ENCODE measurements around the gene LRWD1.
"Not testable (repeated sequence)": the region's sequence is repeated elsewhere in the genome, so short reads cannot be mapped to it uniquely, and the experiment has no call there.

Gene LRWD1

DNA sequence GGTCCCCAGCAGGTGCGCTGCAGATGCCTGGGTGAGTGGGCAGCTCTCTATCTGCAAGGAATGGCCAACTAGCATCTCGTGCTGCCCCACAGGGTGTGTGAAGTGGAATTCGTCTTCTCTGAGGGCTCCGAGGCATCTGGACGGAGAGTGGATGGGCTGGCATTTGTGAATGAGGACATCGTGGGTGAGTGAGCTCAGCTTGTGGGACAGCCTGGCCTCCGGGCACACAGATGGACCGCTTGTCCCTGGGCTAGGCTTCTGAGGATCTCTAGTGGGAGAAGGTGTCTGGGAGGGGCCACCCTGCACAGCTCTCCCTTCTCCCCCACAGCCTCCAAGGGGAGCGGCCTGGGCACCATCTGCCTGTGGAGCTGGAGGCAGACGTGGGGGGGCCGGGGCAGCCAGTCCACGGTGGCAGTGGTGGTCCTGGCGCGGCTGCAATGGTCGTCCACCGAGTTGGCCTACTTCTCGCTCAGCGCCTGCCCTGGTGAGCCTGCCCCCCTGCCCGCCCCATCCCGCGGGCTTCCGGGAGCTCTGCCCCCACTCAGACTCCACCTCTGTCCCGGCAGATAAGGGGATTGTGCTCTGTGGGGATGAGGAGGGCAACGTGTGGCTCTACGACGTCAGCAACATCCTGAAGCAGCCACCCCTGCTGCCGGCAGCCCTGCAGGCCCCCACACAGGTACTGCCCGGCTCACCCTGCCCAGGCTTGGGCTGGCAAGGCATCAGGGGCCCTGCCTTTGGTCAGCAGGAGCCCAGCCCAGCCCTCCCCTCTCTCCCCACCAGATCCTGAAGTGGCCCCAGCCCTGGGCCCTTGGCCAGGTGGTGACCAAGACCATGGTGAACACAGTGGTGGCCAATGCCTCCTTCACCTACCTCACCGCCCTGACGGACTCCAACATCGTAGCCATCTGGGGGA is 7.6 kb downstream of the LRWD1 start:
- H3K4me3 ChIP-seq (ENCODE audit: control insufficient read depth, low read depth, low read length) = no peak overlapping the region
- no peak for DNase-seq (ENCODE audit: low read depth)
- TF ChIP-seq, protein P1, sequence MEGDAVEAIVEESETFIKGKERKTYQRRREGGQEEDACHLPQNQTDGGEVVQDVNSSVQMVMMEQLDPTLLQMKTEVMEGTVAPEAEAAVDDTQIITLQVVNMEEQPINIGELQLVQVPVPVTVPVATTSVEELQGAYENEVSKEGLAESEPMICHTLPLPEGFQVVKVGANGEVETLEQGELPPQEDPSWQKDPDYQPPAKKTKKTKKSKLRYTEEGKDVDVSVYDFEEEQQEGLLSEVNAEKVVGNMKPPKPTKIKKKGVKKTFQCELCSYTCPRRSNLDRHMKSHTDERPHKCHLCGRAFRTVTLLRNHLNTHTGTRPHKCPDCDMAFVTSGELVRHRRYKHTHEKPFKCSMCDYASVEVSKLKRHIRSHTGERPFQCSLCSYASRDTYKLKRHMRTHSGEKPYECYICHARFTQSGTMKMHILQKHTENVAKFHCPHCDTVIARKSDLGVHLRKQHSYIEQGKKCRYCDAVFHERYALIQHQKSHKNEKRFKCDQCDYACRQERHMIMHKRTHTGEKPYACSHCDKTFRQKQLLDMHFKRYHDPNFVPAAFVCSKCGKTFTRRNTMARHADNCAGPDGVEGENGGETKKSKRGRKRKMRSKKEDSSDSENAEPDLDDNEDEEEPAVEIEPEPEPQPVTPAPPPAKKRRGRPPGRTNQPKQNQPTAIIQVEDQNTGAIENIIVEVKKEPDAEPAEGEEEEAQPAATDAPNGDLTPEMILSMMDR (IDR thresholded peaks at IDR 0.05; ENCODE audit: control insufficient read depth, insufficient read depth, low read depth, low read length, missing control alignments) = no peak

- TF ChIP-seq, protein P1 (IDR thresholded peaks at IDR 0.05; ENCODE audit: control insufficient read depth, insufficient read depth, low read depth, low read length, missing control alignments) = no peak
- DNase-seq (ENCODE audit: low read depth) = no peak
- no peak overlapping the region for H3K4me3 ChIP-seq (ENCODE audit: control insufficient read depth, low read depth, low read length)
Measured at GRCh38 chr7:102473271-102473991, 8.6 kb downstream of the LRWD1 start.

DNA sequence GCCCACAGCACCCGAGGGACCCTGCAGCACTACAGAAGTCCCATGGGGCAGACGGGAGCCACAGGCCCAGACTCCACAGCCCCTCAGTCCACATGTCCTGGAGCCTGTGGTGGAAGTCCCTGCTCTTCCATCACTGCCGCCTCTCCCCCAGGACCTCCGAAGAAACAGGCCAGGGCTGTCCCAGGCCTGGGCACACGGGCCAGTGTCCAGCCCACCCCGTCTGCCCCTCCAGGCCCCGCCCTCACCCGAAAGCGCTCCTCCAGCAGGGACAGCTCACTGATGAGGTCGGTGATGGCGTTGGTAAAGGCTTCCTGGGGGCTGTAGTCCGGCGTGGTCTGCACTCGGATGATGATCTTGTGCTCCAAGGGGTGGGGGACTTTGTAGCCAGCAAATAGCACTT is 9.3 kb downstream of the LRWD1 start:
- not testable (repeated sequence) for DNase-seq (ENCODE audit: low read depth)

DNA sequence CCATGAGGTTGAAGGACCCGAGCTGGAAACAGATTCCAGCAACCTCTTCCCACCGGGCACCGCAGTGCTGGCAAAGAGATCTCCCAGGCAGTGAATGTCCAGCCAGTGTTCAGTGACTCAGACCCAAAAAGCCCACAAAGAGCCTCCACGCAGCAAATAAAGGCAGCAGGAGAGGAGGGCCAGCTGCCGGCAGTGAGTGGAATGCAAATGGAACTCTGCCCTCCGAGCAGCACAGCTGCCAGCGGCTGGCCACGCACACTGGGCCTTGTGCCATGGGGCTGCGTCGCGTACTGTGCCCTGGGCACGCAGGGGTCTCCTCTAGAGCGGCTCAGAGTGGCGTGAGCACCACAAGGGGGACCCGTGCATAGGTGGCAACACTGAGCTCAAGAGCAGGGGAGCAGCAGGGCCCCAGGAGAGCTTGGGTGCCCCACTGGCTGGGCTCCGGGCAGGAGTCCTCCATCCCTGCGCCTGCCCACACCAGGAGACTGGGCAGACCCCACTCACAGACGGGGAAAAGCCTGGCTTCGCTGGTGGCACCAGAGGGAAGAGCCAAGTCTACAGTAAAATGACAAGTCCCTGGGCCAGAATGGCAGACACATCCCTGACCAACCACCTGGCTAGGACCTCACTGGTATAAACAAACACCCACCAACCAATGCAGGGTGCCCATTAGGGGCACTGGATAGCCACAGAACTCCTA is 10.1 kb downstream of the LRWD1 start:
- not testable (repeated sequence) for DNase-seq (ENCODE audit: low read depth)

More for the DNA sequence above, 9.3 kb downstream of the LRWD1 start:
- H3K4me3 ChIP-seq (ENCODE audit: control insufficient read depth, low read depth, low read length) = not testable (repeated sequence)

GRCh38 chr7:102478314-102479208 is 13.8 kb downstream of the LRWD1 start, which contains the start of gene POLR2J:
Gene POLR2J, minus strand, starts transcription at chr7:102478922. Its CDS starts 62 bp downstream, at chr7:102478860.
- H3K4me3 ChIP-seq (ENCODE audit: control insufficient read depth, low read depth, low read length) = peak within 1 kb of the TSS; percentile 32
- not testable (repeated sequence) for DNase-seq (ENCODE audit: low read depth)

More for the DNA sequence above, 10.1 kb downstream of the LRWD1 start:
- not testable (repeated sequence) for H3K4me3 ChIP-seq (ENCODE audit: control insufficient read depth, low read depth, low read length)

- not testable (repeated sequence) for DNase-seq (ENCODE audit: low read depth)
Measured at GRCh38 chr7:102479209-102479584, 14.4 kb downstream of the LRWD1 start.

GRCh38 chr7:102479982-102480637 is 15.3 kb downstream of the LRWD1 start:
- DNase-seq (ENCODE audit: low read depth); H3K4me3 ChIP-seq (ENCODE audit: control insufficient read depth, low read depth, low read length): not testable (repeated sequence)
- TF ChIP-seq, protein P1 (IDR thresholded peaks at IDR 0.05; ENCODE audit: control insufficient read depth, insufficient read depth, low read depth, low read length, missing control alignments) = peak; percentile 39

More at GRCh38 chr7:102479209-102479584, 14.4 kb downstream of the LRWD1 start:
- H3K4me3 ChIP-seq (ENCODE audit: control insufficient read depth, low read depth, low read length) = not testable (repeated sequence)

- not testable (repeated sequence) for H3K4me3 ChIP-seq (ENCODE audit: control insufficient read depth, low read depth, low read length); DNase-seq (ENCODE audit: low read depth)
Measured at GRCh38 chr7:102481962-102482361, 17.2 kb downstream of the LRWD1 start.

DNA sequence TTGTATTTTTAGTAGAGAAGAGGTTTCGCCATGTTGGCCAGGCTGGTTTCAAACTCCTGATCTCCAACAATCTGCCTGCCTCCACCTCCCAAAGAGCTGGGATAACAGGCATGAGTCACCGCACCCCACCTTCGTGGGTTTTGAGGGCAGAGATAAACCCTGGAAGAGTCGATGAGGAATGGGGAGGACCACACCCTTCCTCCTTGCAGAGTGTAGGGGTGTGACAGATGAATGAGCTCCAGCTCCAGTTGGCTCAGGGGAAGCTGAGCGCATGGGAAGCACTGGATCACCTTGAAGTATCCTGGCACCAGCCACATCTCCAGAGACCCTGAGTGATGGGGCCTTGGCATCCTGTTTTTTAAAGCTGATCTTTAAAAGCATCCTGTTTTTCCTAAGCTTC is 19.5 kb downstream of the LRWD1 start:
- not testable (repeated sequence) for H3K4me3 ChIP-seq (ENCODE audit: control insufficient read depth, low read depth, low read length); DNase-seq (ENCODE audit: low read depth)

GRCh38 chr7:102490529-102491075 is 25.8 kb downstream of the LRWD1 start:
- not testable (repeated sequence) for DNase-seq (ENCODE audit: low read depth); H3K4me3 ChIP-seq (ENCODE audit: control insufficient read depth, low read depth, low read length)

GRCh38 chr7:102493220-102493935 is 28.6 kb downstream of the LRWD1 start:
- DNase-seq (ENCODE audit: low read depth); H3K4me3 ChIP-seq (ENCODE audit: control insufficient read depth, low read depth, low read length): not testable (repeated sequence)

GRCh38 chr7:102494026-102494425 is 29.2 kb downstream of the LRWD1 start:
- not testable (repeated sequence) for H3K4me3 ChIP-seq (ENCODE audit: control insufficient read depth, low read depth, low read length); DNase-seq (ENCODE audit: low read depth)
